ENCODE results near the gene PCDH17.

DNA sequence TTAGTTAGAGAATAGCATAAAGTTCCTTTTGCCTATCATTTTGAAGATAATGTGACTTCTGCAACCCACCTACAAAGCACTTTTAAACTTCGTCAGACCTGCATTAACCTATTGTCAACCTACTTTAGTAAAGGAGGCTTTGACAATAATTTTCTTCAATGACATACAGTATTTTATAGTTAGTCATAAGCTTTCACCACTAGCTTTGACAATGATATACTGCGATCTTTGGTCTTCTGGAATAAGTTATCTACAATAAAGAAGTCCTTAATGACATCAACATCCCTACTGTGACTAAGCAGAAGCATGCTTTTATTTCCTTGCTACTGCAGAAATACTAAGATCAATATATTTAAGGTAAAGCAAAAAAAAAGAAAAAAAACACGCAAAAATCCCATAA lies 9.5 kb downstream of the PCDH17 start:
- TF ChIP-seq, protein P1, sequence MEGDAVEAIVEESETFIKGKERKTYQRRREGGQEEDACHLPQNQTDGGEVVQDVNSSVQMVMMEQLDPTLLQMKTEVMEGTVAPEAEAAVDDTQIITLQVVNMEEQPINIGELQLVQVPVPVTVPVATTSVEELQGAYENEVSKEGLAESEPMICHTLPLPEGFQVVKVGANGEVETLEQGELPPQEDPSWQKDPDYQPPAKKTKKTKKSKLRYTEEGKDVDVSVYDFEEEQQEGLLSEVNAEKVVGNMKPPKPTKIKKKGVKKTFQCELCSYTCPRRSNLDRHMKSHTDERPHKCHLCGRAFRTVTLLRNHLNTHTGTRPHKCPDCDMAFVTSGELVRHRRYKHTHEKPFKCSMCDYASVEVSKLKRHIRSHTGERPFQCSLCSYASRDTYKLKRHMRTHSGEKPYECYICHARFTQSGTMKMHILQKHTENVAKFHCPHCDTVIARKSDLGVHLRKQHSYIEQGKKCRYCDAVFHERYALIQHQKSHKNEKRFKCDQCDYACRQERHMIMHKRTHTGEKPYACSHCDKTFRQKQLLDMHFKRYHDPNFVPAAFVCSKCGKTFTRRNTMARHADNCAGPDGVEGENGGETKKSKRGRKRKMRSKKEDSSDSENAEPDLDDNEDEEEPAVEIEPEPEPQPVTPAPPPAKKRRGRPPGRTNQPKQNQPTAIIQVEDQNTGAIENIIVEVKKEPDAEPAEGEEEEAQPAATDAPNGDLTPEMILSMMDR (IDR thresholded peaks at IDR 0.05): no peak
- no peak for TF ChIP-seq POLR2AphosphoS5 (IDR thresholded peaks at IDR 0.05)
